ENCODE measurements around the gene CCDC124.

The CCDC124 gene

DNA sequence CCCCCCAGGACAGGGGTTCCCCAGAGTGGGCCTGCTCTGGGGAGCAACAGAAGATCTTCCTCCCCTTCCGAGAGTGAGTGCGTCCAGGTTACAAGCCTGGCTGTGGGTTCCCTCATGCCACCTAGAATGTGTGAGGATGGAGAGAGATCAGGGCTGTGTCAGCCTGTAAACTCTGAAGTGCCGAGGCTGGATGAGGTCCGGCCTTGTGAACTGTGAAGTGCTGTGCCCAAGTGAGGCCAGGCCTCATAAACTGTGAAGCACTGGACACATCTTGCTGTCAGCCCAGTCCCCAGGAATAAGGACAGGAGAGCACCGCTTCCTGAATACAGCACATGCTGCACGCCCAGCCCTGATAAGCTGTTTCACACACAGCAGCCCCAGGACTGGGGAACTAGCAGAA, 41.7 kb downstream of the CCDC124 start:
- TF ChIP-seq, protein P1, sequence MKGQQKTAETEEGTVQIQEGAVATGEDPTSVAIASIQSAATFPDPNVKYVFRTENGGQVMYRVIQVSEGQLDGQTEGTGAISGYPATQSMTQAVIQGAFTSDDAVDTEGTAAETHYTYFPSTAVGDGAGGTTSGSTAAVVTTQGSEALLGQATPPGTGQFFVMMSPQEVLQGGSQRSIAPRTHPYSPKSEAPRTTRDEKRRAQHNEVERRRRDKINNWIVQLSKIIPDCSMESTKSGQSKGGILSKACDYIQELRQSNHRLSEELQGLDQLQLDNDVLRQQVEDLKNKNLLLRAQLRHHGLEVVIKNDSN (IDR thresholded peaks at IDR 0.05), result no peak
- TF ChIP-seq CEBPB (IDR thresholded peaks at IDR 0.05) (no peak), EGR1 (IDR thresholded peaks at IDR 0.05) (no peak), TCF12 (IDR thresholded peaks at IDR 0.05; ENCODE audit: low read depth) (no peak), ZBTB7A (IDR thresholded peaks at IDR 0.05; ENCODE audit: low read depth) (no peak), CREB1 (IDR thresholded peaks at IDR 0.05; ENCODE audit: low read depth) (no peak), FOXM1 (IDR thresholded peaks at IDR 0.05; ENCODE audit: borderline replicate concordance, low read depth) (no peak), YY1 (IDR thresholded peaks at IDR 0.05; ENCODE audit: low read depth) (no peak)
- TF ChIP-seq, protein P2, sequence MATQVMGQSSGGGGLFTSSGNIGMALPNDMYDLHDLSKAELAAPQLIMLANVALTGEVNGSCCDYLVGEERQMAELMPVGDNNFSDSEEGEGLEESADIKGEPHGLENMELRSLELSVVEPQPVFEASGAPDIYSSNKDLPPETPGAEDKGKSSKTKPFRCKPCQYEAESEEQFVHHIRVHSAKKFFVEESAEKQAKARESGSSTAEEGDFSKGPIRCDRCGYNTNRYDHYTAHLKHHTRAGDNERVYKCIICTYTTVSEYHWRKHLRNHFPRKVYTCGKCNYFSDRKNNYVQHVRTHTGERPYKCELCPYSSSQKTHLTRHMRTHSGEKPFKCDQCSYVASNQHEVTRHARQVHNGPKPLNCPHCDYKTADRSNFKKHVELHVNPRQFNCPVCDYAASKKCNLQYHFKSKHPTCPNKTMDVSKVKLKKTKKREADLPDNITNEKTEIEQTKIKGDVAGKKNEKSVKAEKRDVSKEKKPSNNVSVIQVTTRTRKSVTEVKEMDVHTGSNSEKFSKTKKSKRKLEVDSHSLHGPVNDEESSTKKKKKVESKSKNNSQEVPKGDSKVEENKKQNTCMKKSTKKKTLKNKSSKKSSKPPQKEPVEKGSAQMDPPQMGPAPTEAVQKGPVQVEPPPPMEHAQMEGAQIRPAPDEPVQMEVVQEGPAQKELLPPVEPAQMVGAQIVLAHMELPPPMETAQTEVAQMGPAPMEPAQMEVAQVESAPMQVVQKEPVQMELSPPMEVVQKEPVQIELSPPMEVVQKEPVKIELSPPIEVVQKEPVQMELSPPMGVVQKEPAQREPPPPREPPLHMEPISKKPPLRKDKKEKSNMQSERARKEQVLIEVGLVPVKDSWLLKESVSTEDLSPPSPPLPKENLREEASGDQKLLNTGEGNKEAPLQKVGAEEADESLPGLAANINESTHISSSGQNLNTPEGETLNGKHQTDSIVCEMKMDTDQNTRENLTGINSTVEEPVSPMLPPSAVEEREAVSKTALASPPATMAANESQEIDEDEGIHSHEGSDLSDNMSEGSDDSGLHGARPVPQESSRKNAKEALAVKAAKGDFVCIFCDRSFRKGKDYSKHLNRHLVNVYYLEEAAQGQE (IDR thresholded peaks at IDR 0.05; ENCODE audit: low read depth), result no peak
- TF ChIP-seq, protein P3, sequence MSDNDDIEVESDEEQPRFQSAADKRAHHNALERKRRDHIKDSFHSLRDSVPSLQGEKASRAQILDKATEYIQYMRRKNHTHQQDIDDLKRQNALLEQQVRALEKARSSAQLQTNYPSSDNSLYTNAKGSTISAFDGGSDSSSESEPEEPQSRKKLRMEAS (IDR thresholded peaks at IDR 0.05), result no peak

DNA sequence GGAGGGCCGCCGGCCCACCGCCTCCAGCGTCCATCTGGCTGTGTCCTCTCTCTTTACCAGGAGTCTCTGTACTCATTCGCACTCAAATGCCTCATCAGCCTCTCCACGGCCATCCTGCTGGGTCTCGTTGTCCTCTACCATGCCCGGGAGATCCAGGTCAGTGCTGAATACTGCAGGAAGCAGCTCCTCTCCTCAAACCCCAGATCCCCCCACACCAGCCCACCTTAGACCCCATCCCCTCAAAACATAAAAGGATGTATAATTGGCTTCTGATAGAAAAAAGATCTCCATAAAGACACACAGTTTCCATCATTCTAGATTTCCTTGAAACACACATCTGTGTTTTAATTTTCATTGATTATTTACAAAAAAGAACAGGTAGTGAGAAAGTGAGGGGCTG, 42.2 kb downstream of the CCDC124 start:
- TF ChIP-seq TCF12 (IDR thresholded peaks at IDR 0.05; ENCODE audit: low read depth) (no peak), EP300 (IDR thresholded peaks at IDR 0.05; ENCODE audit: borderline replicate concordance) (no peak), EGR1 (IDR thresholded peaks at IDR 0.05) (no peak), TAF1 (IDR thresholded peaks at IDR 0.05; ENCODE audit: low read depth) (no peak), FOXM1 (IDR thresholded peaks at IDR 0.05; ENCODE audit: borderline replicate concordance, low read depth) (no peak), ZBTB7A (IDR thresholded peaks at IDR 0.05; ENCODE audit: low read depth) (no peak), CREB1 (IDR thresholded peaks at IDR 0.05; ENCODE audit: low read depth) (no peak), RAD21 (IDR thresholded peaks at IDR 0.05; ENCODE audit: low read depth) (no peak), TEAD4 (IDR thresholded peaks at IDR 0.05) (no peak), YY1 (IDR thresholded peaks at IDR 0.05; ENCODE audit: low read depth) (no peak), NFIC (IDR thresholded peaks at IDR 0.05) (no peak), CEBPB (IDR thresholded peaks at IDR 0.05) (no peak)
- TF ChIP-seq, protein P2 (IDR thresholded peaks at IDR 0.05; ENCODE audit: low read depth), result no peak
- TF ChIP-seq, protein P1 (IDR thresholded peaks at IDR 0.05), result no peak
- TF ChIP-seq, protein P3 (IDR thresholded peaks at IDR 0.05), result no peak

DNA sequence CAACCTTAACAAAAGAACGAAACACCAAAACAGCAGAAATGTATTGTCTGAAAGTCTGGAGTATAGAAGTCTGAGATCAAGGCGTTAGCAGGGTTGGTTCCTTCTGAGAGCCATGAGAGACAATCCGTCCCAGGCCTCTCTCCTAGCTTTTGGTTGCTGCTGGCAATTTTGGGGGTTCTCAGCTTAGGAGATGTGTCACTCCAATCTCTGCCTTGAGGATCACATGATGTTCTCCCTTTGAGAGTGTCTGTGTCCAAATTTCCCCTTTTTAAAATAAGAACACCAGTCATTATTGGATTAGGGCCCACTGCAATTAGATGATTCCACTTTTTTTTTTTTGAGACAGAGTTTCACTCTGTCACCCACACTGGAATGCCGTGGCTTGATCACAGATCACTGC, 44.2 kb downstream of the CCDC124 start:
- TF ChIP-seq, protein P1 (IDR thresholded peaks at IDR 0.05), result no peak
- TF ChIP-seq RAD21 (IDR thresholded peaks at IDR 0.05; ENCODE audit: low read depth), result no peak
- no peak for TF ChIP-seq EP300 (IDR thresholded peaks at IDR 0.05; ENCODE audit: borderline replicate concordance)
- no peak for TF ChIP-seq TCF12 (IDR thresholded peaks at IDR 0.05; ENCODE audit: low read depth)
- TF ChIP-seq NFIC (IDR thresholded peaks at IDR 0.05), result no peak
- no peak for TF ChIP-seq FOXM1 (IDR thresholded peaks at IDR 0.05; ENCODE audit: borderline replicate concordance, low read depth)
- TF ChIP-seq ZBTB7A (IDR thresholded peaks at IDR 0.05; ENCODE audit: low read depth), result no peak
- no peak for TF ChIP-seq TAF1 (IDR thresholded peaks at IDR 0.05; ENCODE audit: low read depth)
- no peak for TF ChIP-seq CREB1 (IDR thresholded peaks at IDR 0.05; ENCODE audit: low read depth)
- TF ChIP-seq, protein P2 (IDR thresholded peaks at IDR 0.05; ENCODE audit: low read depth), result no peak
- no peak for TF ChIP-seq TEAD4 (IDR thresholded peaks at IDR 0.05)
- no peak for TF ChIP-seq EGR1 (IDR thresholded peaks at IDR 0.05)
- no peak for TF ChIP-seq YY1 (IDR thresholded peaks at IDR 0.05; ENCODE audit: low read depth)
- no peak for TF ChIP-seq CEBPB (IDR thresholded peaks at IDR 0.05)
- TF ChIP-seq, protein P3 (IDR thresholded peaks at IDR 0.05), result no peak

DNA sequence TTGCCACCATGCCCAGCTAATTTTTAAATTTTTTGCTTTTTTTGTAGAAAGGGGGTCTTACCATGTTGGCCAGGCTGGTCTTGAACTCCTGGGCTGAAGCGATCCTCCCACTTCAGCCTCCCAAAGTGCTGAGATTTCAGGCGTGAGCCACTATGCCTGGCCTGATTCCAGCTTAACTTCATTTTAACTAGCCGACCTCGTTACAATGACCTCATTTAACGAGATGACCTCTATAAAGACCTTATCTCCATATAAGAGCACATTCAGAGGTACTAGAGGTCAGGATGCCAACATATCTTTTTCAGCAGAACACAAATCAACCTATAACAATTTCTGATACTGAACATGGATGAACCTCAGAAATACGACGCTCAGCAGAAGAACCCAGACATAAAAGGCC, 44.7 kb downstream of the CCDC124 start:
- TF ChIP-seq, protein P2 (IDR thresholded peaks at IDR 0.05; ENCODE audit: low read depth), result no peak
- TF ChIP-seq, protein P1 (IDR thresholded peaks at IDR 0.05), result no peak
- TF ChIP-seq EGR1 (IDR thresholded peaks at IDR 0.05), result no peak
- TF ChIP-seq, protein P3 (IDR thresholded peaks at IDR 0.05), result no peak
- no peak for TF ChIP-seq EP300 (IDR thresholded peaks at IDR 0.05; ENCODE audit: borderline replicate concordance)
- TF ChIP-seq ZBTB7A (IDR thresholded peaks at IDR 0.05; ENCODE audit: low read depth), result no peak
- TF ChIP-seq CREB1 (IDR thresholded peaks at IDR 0.05; ENCODE audit: low read depth), result no peak
- no peak for TF ChIP-seq FOXM1 (IDR thresholded peaks at IDR 0.05; ENCODE audit: borderline replicate concordance, low read depth)
- no peak for TF ChIP-seq TEAD4 (IDR thresholded peaks at IDR 0.05)
- no peak for TF ChIP-seq YY1 (IDR thresholded peaks at IDR 0.05; ENCODE audit: low read depth)
- no peak for TF ChIP-seq CEBPB (IDR thresholded peaks at IDR 0.05)
- no peak for TF ChIP-seq TCF12 (IDR thresholded peaks at IDR 0.05; ENCODE audit: low read depth)
- no peak for TF ChIP-seq NFIC (IDR thresholded peaks at IDR 0.05)
- TF ChIP-seq TAF1 (IDR thresholded peaks at IDR 0.05; ENCODE audit: low read depth), result no peak
- TF ChIP-seq RAD21 (IDR thresholded peaks at IDR 0.05; ENCODE audit: low read depth), result no peak
